Fibroblast of lung (primary cell): Measurements from ENCODE around the gene SLC24A3.

ENCODE experiments used
- CTCF ChIP-seq, 2 donors: IDR thresholded peaks in 1 of 2; conservative IDR thresholded peaks in 1 of 2; 1 replicate in 1 of 2; 2 replicates in 1 of 2; pipeline ENCODE4 v1.5.1; 2011 to 2012; ENCODE audit warnings: low read length in 2 of 2, control low read depth in 1 of 2, inconsistent platforms in 1 of 2, low read depth in 1 of 2, mild to moderate bottlenecking in 1 of 2
- EZH2 ChIP-seq: IDR thresholded peaks from 2 replicates; pipeline ENCODE4 v1.5.1; 2012; ENCODE audit warnings: low read length, control low read depth, mild to moderate bottlenecking; ENCODE audit errors: missing control alignments

- no peak for TF ChIP-seq CTCF (conservative IDR thresholded peaks at IDR 0.05 in 1 of 2, IDR thresholded peaks at IDR 0.05 in 1 of 2; ENCODE audit: low read depth in 1 of 2, low read length in 2 of 2)
- no peak for TF ChIP-seq EZH2
Observed at GRCh38 chr20:19549896-19550295, 337.5 kb downstream of the SLC24A3 start.
